ENCODE results near the gene KIAA0319L. TPM values are rescaled to one million over a fixed set of nuclear protein-coding genes. Genes with fewer than 3 reads are reported as not detected.

KIAA0319L gene
- total RNA-seq, 1 experiment from 2014 or later = 70.0 TPM

DNA sequence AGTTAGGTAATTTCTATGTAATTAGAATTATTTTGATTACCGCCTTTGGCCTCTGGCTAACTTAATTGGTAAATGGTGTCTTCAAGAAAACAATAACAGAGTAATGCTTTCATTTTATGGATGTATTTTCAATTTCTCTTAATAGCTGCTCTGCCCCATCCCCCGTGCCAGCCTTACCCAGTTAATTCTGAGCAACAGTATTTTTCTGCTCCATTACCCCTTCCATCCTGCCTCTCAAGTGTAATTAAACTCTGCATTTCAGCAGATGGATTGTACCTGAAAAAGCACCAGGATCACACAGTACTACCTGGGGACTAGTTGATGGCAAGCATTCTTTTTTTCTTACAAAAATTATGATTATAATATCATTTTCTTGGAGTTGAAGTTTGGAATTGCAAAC, 104.2 kb downstream of the KIAA0319L start:
- H3K9me3 Mint-ChIP-seq = no peaks in the 10 kb centered on the region
- H3K4me1 Mint-ChIP-seq = no peaks in the 10 kb centered on the region
- CTCF ChIA-PET = interaction anchor here (1.2 to 5.5 kb wide), 6 partner anchors 16 to 251 kb away, joined by 4 to 86 read pairs (median 32); no protein-coding TSS in a partner anchor
- H3K36me3 Mint-ChIP-seq = peaks cover 53% of the 10 kb centered on the region
- ATAC-seq = no peak
- no peak overlapping the region for H3K4me3 Mint-ChIP-seq
- no peak for TF ChIP-seq ZNF317 (CRISPR knock-in tag; IDR thresholded peaks at IDR 0.05; ENCODE audit: borderline replicate concordance, low read depth)
- TF ChIP-seq, protein P1, sequence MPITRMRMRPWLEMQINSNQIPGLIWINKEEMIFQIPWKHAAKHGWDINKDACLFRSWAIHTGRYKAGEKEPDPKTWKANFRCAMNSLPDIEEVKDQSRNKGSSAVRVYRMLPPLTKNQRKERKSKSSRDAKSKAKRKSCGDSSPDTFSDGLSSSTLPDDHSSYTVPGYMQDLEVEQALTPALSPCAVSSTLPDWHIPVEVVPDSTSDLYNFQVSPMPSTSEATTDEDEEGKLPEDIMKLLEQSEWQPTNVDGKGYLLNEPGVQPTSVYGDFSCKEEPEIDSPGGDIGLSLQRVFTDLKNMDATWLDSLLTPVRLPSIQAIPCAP (CRISPR knock-in tag; IDR thresholded peaks at IDR 0.05) = no peak
- POLR2A ChIA-PET = no interaction called here
- no peak for DNase-seq (ENCODE audit: low spot score)
- no peak overlapping the region for H3K27ac Mint-ChIP-seq
- no peaks in the 10 kb centered on the region for H3K27me3 Mint-ChIP-seq (ENCODE audit: low read depth)

DNA sequence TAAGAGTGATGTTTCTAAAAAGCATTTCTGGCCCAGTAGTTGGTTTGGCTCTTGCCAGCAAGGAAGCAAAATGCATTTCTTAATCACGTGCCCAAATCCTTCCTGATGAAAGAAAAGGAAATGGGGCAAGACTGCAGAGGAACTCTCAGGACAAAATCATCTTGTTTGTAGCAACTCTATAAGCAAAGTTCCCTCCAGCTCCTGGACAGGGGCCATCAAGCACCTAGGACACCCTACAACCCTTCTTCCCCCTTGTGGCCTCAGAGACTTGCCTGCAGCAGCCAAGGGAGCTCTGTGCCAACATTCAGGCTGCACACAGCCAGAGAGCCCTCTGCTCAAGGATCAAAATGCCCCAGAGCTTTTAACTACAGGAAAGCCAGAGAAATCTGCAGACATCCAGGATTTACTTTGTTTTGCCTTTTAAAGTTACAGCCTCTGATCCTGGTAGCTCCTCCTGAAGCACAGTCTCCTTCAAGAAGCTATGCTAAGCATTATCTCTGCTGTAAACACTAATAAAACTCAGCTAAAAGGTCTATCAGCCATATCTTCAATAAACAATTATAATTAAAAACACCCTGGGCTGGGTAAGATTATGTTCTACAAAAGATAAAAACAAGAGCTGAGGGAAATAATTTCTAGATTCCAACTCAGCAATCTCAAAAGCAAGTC, 105.0 kb downstream of the KIAA0319L start:
- H3K4me3 Mint-ChIP-seq = no peak overlapping the region
- CTCF ChIA-PET = interaction anchor here (0.5 to 5.5 kb wide), 15 partner anchors 10 to 293 kb away, joined by 3 to 86 read pairs (median 4); no protein-coding TSS in a partner anchor
- no peaks in the 10 kb centered on the region for H3K4me1 Mint-ChIP-seq
- H3K36me3 Mint-ChIP-seq = peaks cover 57% of the 10 kb centered on the region
- POLR2A ChIA-PET = interaction anchor here (1.5 kb wide), 1 partner anchor 318 kb away, joined by 3 read pairs; the partner anchor contains the start of gene CLSPN
- TF ChIP-seq, protein P2, sequence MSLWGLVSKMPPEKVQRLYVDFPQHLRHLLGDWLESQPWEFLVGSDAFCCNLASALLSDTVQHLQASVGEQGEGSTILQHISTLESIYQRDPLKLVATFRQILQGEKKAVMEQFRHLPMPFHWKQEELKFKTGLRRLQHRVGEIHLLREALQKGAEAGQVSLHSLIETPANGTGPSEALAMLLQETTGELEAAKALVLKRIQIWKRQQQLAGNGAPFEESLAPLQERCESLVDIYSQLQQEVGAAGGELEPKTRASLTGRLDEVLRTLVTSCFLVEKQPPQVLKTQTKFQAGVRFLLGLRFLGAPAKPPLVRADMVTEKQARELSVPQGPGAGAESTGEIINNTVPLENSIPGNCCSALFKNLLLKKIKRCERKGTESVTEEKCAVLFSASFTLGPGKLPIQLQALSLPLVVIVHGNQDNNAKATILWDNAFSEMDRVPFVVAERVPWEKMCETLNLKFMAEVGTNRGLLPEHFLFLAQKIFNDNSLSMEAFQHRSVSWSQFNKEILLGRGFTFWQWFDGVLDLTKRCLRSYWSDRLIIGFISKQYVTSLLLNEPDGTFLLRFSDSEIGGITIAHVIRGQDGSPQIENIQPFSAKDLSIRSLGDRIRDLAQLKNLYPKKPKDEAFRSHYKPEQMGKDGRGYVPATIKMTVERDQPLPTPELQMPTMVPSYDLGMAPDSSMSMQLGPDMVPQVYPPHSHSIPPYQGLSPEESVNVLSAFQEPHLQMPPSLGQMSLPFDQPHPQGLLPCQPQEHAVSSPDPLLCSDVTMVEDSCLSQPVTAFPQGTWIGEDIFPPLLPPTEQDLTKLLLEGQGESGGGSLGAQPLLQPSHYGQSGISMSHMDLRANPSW (CRISPR knock-in tag; conservative IDR thresholded peaks at IDR 0.05; ENCODE audit: low read depth) = no peak
- TF ChIP-seq, protein P3, sequence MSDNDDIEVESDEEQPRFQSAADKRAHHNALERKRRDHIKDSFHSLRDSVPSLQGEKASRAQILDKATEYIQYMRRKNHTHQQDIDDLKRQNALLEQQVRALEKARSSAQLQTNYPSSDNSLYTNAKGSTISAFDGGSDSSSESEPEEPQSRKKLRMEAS (CRISPR knock-in tag; IDR thresholded peaks at IDR 0.05) = no peak
- TF ChIP-seq, protein P4, sequence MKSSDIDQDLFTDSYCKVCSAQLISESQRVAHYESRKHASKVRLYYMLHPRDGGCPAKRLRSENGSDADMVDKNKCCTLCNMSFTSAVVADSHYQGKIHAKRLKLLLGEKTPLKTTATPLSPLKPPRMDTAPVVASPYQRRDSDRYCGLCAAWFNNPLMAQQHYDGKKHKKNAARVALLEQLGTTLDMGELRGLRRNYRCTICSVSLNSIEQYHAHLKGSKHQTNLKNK (CRISPR knock-in tag; IDR thresholded peaks at IDR 0.05) = no peak
- TF ChIP-seq MXD4 (CRISPR knock-in tag; IDR thresholded peaks at IDR 0.05; ENCODE audit: borderline replicate concordance) (no peak), RELA (CRISPR knock-in tag; IDR thresholded peaks at IDR 0.05; ENCODE audit: borderline replicate concordance) (no peak), HMGA2 (CRISPR knock-in tag; IDR thresholded peaks at IDR 0.05) (no peak), FOXJ3 (CRISPR knock-in tag; IDR thresholded peaks at IDR 0.05; ENCODE audit: borderline replicate concordance) (no peak), ZNF121 (CRISPR knock-in tag; IDR thresholded peaks at IDR 0.05) (no peak)
- TF ChIP-seq, protein P5, sequence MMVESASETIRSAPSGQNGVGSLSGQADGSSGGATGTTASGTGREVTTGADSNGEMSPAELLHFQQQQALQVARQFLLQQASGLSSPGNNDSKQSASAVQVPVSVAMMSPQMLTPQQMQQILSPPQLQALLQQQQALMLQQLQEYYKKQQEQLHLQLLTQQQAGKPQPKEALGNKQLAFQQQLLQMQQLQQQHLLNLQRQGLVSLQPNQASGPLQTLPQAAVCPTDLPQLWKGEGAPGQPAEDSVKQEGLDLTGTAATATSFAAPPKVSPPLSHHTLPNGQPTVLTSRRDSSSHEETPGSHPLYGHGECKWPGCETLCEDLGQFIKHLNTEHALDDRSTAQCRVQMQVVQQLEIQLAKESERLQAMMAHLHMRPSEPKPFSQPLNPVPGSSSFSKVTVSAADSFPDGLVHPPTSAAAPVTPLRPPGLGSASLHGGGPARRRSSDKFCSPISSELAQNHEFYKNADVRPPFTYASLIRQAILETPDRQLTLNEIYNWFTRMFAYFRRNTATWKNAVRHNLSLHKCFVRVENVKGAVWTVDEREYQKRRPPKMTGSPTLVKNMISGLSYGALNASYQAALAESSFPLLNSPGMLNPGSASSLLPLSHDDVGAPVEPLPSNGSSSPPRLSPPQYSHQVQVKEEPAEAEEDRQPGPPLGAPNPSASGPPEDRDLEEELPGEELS (CRISPR knock-in tag; IDR thresholded peaks at IDR 0.05) = no peak
- peak; percentile 38; the same call in 1 of the 2 replicates for ATAC-seq
- DNase-seq (ENCODE audit: low spot score) = no peak
- H3K27me3 Mint-ChIP-seq (ENCODE audit: low read depth) = no peaks in the 10 kb centered on the region
- no peak overlapping the region for H3K27ac Mint-ChIP-seq
- no peaks in the 10 kb centered on the region for H3K9me3 Mint-ChIP-seq

DNA sequence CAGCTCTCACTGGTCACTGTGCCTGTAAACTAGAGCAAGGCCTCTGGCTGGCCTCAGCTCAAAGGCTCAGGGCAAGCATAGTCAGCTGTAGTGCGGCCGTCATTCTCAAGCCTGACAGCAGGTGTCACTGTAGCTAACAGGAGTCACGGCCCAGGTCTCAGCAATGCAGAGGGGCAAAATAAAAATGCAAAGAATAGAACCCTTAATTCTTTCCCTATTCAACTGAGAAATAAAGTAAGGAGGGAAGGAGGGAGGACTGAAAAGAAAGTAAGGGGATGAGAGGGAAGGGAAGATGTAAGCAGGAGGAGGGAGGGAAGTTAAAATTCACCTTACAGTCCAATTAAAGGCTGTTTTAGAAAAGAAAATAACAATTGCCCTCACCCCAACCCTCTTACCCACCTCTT, 106.1 kb downstream of the KIAA0319L start:
- ATAC-seq (peak; percentile 96), DNase-seq (ENCODE audit: low spot score) (peak; percentile 86)
- ChIA-PET CTCF (interaction anchor here (0.5 to 5.5 kb wide), 44 partner anchors 9 to 556 kb away, joined by 3 to 86 read pairs (median 5); partner anchors contain the start of gene KIAA0319L), POLR2A (interaction anchor here (1.5 kb wide), 1 partner anchor 319 kb away, joined by 3 read pairs; the partner anchor contains the start of gene CLSPN)
- no peaks in the 10 kb centered on the region for H3K27me3 Mint-ChIP-seq (ENCODE audit: low read depth)
- H3K27ac Mint-ChIP-seq = peak overlapping the region; percentile 85; the same call in 1 of the 2 replicates
- no peaks in the 10 kb centered on the region for H3K9me3 Mint-ChIP-seq
- peaks cover 57% of the 10 kb centered on the region for H3K36me3 Mint-ChIP-seq
- TF ChIP-seq, protein P6, sequence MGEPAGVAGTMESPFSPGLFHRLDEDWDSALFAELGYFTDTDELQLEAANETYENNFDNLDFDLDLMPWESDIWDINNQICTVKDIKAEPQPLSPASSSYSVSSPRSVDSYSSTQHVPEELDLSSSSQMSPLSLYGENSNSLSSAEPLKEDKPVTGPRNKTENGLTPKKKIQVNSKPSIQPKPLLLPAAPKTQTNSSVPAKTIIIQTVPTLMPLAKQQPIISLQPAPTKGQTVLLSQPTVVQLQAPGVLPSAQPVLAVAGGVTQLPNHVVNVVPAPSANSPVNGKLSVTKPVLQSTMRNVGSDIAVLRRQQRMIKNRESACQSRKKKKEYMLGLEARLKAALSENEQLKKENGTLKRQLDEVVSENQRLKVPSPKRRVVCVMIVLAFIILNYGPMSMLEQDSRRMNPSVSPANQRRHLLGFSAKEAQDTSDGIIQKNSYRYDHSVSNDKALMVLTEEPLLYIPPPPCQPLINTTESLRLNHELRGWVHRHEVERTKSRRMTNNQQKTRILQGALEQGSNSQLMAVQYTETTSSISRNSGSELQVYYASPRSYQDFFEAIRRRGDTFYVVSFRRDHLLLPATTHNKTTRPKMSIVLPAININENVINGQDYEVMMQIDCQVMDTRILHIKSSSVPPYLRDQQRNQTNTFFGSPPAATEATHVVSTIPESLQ (CRISPR knock-in tag; IDR thresholded peaks at IDR 0.05) = no peak
- TF ChIP-seq, protein P7, sequence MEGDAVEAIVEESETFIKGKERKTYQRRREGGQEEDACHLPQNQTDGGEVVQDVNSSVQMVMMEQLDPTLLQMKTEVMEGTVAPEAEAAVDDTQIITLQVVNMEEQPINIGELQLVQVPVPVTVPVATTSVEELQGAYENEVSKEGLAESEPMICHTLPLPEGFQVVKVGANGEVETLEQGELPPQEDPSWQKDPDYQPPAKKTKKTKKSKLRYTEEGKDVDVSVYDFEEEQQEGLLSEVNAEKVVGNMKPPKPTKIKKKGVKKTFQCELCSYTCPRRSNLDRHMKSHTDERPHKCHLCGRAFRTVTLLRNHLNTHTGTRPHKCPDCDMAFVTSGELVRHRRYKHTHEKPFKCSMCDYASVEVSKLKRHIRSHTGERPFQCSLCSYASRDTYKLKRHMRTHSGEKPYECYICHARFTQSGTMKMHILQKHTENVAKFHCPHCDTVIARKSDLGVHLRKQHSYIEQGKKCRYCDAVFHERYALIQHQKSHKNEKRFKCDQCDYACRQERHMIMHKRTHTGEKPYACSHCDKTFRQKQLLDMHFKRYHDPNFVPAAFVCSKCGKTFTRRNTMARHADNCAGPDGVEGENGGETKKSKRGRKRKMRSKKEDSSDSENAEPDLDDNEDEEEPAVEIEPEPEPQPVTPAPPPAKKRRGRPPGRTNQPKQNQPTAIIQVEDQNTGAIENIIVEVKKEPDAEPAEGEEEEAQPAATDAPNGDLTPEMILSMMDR (IDR thresholded peaks at IDR 0.05) = peak; percentile 67
- H3K4me1 Mint-ChIP-seq = no peaks in the 10 kb centered on the region
- no peak overlapping the region for H3K4me3 Mint-ChIP-seq
